Stimulated activated CD4-positive, alpha-beta T cell treated with anti-CD3 and anti-CD28 coated beads, Interleukin-1b, Interleukin-23, amount 100 ng/mL, for 24 hours (primary cell): Measurements from ENCODE around the gene VEGFD.

Experiments
- DNase-seq, 4 experiments: peaks; one replicate each; pipeline ENCODE4 v3.0.0-alpha.2; 2020; ENCODE audit warnings: low read depth in 4 of 4, low spot score in 1 of 4

VEGFD gene

DNA sequence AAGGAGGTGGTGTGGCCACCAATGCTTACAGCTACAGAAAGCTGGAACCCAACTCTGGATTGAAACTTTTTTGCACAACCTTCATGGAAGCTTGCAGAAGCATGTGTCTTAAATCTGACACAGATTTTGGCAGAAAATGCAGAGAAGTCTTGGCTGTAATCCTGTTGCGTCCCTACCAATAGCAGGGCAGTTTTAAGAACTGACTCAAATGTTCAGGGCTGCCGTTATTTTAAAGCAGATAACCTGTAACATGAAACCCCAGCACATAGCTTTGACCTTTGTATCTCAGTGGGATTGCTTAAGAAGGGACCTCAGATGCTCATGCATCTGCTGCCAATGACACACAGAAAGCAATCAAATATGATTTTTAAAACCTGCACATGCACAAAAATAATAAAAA, at the start of gene VEGFD:
VEGFD (minus strand) TSS at position 110 of the 400 bp plus-strand sequence. CDS start 467 bp downstream, outside the sequence.
- no peak for DNase-seq

- no peak for DNase-seq
These were observed 46.4 kb upstream of the VEGFD start for GRCh38 chrX:15430584-15430983.

DNA sequence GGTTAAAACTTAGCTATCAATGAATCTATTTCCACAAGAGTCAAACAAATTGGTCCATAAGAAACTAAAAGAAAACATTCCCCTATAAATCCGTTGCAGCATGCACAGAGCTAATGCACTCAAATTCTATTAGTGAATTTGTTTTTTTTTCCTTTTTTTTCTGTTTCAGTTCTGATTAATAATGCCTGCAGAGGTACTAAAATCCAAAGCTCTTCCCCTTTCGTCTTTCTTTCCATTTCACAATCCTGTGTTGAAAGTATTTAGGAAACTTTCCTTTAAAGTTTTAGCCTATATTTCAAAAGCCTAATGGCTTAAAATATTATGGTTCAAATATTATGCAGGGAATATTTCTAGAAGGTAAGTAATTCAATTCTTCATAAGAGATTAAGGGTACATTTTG, 45.9 kb upstream of the VEGFD start:
- DNase-seq, result no peak

DNA sequence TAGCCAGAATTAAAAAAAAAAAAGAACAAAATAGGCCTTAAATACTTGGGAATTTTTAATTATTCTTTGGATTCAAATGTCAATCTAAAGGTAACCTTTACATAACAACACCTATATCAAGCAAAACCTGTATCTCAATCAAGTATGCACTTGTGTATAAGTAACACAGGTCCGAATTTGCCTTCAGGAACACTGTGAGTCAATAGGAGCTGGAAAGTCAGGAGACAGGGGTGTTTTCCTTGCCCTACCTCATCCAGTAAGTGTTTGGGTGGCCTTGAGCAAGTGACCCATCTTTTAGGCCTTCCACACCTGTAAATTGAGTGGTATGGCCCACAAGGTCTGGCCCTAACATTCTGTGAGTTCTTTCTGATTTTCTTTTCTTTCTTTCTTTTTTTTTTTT, 40.8 kb upstream of the VEGFD start:
- no peak for DNase-seq

DNA sequence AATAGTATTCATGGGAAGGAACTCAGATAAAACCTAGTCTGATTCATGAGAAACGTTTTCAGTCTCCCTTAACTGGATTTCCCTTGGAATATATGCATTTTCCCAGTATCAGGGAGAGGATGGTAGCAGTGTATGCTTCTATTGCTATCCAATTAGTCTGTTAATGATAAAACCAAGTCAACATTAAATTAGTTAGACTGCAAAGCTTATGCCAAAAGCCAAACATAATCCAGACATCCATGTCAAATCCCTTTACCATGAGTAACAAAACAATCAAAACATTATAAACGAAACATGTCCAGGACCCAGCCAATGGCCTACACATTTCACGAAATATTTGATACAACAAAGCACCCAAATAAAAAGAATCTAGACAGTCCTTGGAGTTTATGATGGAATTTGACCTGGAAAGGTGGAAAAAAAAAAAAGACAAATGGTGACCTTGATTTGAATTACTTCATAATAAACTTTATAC, 34.5 kb upstream of the VEGFD start:
- DNase-seq, result no peak

DNA sequence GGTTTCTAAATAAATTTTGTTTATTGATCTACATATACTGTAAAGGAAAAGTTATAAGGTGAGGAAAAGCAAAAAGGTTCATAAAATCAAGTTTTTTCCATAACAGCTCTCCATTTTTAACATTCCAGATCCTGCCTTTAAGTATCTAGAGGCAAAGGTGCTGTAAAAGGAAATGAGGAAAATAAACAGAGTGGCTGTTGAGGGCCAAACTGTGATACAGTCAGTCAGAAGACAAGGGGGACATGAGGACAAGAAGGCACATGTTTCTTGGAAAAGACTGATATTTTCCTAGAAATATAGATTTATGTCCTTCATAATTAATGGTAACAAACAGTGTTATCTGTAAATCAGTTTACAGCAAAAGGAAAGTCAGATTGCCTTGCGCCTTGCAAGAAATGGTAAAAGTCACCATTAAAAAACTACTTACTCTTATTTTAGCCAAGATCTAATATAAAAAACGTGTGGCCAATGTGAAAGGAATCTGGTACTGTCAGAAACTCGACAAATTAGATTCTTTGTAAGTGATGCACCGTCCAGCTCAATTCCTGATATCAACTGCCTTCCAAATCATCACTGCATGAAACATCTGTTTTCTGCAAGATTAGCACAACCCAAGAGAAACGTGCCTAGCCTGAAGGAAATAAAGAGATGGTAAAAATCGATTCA, 34.0 kb upstream of the VEGFD start:
- DNase-seq, result no peak

- DNase-seq, result no peak
These were observed 32.1 kb upstream of the VEGFD start for GRCh38 chrX:15416133-15416993.

DNA sequence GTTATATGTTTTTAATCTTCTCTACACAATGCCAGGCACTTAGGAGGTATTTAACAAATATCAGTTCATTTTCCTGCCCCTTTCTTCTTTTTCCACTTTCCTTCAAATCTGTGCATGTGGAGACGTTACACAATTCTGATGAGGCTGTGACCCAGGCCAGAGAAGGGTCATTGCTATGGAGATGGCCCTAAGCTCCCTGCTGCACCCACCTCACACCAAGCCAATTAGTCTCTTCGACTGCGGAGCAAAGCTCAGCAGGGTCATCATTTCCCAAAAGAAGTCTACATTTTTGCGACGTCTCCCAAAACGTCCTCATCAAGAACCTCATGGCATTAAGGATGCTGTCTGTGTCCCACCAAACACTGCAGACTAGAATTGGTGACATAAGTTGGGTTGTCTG, 28.9 kb upstream of the VEGFD start:
- no peak for DNase-seq

GRCh38 chrX:15410947-15411346, 26.7 kb upstream of the VEGFD start:
- no peak for DNase-seq

GRCh38 chrX:15410430-15410829, 26.2 kb upstream of the VEGFD start:
- DNase-seq, result no peak

DNA sequence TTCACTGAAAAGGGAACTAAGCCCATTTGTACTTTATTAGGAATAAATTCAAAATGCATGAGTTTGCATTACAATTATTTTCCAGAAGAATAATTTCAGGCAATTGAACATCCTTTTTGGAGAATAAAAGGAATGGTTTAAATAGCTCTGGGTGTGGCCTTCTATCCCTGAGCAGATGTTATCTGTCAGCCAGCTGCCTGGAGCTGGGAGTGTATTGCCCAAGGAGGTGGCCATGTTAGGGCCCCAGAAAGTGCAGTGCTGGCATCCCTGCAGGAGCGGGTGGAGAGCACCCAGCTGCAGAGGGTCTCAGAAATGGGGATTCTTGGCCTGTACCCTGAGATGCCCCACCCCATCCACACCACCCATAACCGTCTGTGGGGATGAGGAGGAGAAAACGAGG, 21.6 kb upstream of the VEGFD start:
- no peak for DNase-seq

- DNase-seq, result no peak
These were observed 20.3 kb upstream of the VEGFD start for GRCh38 chrX:15404401-15405096.

- no peak for DNase-seq
These were observed 17.2 kb upstream of the VEGFD start for GRCh38 chrX:15401378-15401777.

DNA sequence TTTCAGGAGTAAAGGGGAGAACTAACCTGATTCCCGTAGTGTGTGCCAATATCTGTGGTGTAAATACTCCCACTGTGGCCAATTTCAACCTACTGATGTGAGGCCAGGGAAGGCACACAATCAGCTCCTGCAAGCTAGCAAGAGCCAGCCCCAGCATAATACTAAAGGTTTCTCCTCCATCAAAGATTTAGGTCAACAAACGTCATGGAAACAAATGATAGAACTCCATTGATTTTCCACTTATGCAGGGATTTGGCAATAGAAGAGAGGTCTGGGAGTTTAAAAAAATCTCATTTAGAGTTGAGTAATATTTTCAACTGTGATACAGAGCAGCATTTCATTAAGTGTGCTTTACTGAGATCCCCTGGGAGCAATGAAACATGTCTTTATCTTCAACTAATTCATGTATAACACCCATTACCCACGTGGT, 15.8 kb upstream of the VEGFD start:
- no peak for DNase-seq

- DNase-seq, result no peak
These were observed 14.7 kb upstream of the VEGFD start for GRCh38 chrX:15398874-15399273.

DNA sequence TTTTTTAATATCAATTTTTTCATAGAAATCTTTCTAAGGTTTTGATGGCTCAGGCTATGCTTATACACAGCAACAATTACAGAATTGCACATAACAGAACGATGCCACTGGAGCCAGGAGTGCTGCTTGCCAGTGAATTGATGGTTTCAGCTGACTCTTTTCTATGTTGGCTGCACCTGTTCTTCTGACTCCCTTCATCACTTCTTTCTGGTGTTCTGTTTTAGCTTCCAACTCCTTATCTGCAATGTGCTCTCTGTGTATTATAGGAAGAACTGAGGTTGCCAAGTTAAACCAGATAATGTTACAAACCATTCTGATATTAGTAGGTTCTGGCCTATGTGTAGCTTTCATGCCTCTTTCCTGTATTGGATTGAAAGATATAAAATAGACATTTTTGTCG, 11.6 kb upstream of the VEGFD start:
- DNase-seq, result no peak

DNA sequence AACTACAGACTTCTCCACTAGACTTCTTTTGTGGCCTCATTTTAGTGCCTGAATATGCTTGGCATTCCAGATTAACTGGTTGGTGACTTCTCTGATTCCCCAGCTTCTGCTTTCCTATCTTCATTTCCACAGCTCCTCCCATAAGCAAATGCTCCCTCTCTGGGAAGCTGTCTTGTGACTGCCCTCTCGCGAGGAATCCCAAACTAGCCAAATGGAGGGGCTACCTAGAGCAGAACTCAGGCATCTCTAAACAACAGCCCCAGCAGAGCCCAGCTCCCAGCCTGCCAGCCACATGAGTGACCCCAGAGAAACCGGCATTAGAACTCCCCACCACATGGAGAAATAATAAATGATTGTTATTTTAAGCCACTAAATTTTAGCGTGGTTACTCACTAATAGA, 7.6 kb upstream of the VEGFD start:
- no peak for DNase-seq

- DNase-seq, result no peak
These were observed 1.4 kb downstream of the VEGFD start for GRCh38 chrX:15382813-15383212.

DNA sequence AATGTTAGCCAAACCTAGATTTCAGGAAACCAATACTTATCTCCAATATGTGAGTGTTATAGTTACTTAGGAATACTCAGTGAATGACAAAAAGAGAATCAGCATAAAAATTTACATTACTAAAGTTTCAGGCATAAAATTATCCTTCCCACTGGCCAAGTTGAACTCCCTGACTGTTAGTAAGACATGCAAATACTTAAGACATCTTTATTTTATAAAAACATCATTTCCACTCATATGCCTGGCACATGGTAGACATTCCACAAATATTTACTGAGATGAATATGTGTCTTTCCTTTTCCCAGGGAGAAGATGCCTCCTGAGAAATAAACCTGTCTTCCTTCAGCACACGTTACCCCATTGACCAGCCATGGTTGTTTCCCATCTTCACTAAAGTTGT, 7.3 kb downstream of the VEGFD start:
- no peak for DNase-seq

DNA sequence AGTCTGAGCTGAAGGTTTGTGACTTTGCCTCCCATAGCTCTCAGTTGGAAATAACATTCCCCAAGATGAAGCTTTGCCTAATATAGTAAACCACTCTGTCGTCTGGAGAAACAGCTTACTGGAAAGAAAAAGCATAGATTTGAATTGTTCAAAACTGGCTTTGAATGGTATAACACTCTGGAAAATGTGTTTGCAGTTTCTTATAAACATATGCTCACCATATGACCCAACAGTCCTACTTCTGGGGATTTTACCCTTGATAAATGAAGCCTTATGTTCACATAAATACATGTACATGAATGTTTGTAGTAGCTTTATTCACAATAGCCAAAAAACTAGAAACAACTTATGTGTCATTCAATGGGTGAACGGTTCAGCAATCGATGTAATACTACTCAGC, 10.2 kb downstream of the VEGFD start:
- no peak for DNase-seq

DNA sequence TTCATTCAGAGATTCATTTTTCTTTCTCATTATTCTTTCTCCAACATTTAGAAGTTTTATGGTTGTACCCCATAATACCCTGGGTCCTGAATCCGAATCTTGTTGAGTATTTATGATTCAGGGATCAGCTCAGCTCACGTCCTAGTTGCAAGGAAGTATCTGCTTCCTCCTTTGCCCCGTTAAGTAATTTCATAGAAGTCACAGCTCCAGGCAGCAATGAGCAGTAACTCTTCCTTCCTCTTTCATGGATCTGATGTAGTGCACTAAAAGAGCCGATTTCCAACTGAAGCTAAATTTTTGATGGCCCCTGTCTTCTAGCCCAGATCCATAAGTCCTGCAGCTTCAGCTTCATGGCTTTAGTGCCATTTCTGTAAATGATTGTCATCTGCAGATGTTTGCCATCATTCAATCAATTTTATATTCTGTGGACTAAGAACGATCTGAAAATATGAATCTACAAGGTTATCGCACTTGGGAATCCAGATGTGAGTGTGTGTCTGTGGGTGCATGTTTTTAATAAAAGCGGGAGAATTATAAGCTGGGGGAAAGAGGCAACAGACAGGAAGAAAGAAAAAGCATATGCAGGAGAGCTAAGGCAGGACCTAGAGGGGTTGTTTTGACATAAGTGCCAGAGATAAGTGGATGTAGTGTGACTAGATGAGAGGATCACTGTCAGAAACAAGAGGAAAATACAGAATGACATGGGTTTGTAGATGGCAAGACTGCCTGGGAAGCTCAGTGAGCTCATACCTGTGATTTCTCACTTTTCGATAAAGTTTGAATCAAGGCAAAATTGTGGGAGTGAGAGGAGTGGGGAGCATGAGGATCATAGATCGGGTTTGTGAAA, 17.5 kb downstream of the VEGFD start:
- DNase-seq, result no peak
